Measurements from ENCODE around the gene SHMT2.
A peak's percentile ranks its signal among the peaks of the same experiment; 100 is the strongest.

Gene SHMT2

DNA sequence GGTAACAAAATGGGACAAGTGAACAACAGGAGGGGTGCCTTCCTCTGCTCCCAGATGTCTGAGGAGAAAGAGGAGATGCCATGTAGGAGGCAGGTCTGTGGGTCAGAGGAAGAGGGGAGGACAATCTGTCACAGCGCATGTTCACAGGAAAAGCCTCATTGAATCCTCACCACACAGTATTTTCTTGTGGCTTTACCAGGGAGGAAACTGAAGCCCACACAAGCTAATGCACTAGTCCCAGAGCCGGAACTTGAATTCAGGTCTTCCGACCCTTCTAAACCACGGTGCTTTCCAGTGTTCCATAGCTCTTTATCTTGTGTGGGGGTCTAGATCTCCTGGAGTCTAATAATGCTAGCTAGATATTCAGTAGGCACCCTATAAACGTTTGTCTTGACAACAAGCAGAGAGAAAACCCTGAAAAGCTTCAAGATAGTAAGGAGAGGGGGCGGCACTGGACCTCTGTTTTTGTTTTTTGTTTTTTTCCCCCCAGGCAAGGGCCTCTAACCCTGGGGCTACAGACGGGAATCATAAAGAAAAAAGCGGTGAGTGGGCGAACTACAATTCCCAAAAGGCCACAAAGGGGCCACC, 371 bp upstream of the SHMT2 start:
- no peak for DNase-seq

- DNase-seq, result no peak
Observed at GRCh38 chr12:57230381-57231155, 1.1 kb downstream of the SHMT2 start.

GRCh38 chr12:57231276-57232021, 1.9 kb downstream of the SHMT2 start:
- DNase-seq, result no peak

DNA sequence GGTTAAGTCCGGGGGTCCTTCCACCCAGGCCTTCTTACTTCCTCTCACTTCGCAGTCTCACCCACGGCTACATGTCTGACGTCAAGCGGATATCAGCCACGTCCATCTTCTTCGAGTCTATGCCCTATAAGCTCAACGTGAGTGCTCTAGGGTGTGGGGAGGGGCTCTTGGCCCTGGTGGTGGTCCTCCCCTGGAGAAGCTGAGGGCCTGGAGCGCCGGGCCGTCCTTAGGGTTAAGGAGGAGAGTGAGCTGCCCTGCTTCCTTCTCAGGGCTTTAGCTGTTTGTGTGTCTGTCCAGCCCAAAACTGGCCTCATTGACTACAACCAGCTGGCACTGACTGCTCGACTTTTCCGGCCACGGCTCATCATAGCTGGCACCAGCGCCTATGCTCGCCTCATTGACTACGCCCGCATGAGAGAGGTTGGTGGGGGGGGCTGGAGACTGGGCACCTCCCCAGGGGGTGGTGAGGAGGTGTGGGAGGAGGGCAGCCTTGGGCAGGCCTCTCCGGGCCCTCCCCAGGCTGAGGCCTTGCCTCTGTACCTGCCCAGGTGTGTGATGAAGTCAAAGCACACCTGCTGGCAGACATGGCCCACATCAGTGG, 2.7 kb downstream of the SHMT2 start:
- no peak for DNase-seq

GRCh38 chr12:57233357-57234232, 4.1 kb downstream of the SHMT2 start:
- DNase-seq, result no peak

DNA sequence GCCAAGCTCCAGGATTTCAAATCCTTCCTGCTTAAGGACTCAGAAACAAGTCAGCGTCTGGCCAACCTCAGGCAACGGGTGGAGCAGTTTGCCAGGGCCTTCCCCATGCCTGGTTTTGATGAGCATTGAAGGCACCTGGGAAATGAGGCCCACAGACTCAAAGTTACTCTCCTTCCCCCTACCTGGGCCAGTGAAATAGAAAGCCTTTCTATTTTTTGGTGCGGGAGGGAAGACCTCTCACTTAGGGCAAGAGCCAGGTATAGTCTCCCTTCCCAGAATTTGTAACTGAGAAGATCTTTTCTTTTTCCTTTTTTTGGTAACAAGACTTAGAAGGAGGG, 4.7 kb downstream of the SHMT2 start:
- no peak for DNase-seq

- DNase-seq, result no peak
Observed at GRCh38 chr12:57234571-57235016, 5.1 kb downstream of the SHMT2 start.

GRCh38 chr12:57235017-57235727, 5.7 kb downstream of the SHMT2 start:
- no peak for DNase-seq

DNA sequence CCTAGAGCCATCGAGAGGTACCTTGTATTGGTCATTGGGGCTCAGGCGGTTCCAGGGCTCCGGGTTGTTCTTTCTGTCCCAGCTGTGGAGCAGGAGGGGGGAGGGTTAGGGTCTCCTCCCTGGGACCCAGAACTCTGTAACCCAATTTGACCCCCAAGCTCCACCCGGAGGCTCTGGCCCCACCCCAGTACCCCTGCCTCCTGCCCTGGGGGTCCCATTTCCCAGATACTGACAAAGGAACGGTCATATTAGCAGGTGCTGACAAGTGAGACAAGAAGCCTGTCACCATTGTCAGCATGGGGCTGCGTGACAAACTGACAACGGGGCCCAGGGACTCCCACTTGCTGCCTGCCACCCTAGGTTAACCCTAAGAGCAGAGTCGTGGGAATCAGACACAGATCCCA, 6.2 kb downstream of the SHMT2 start:
- no peak for DNase-seq

- no peak for DNase-seq
Observed at GRCh38 chr12:57236201-57236924, 6.9 kb downstream of the SHMT2 start.

DNA sequence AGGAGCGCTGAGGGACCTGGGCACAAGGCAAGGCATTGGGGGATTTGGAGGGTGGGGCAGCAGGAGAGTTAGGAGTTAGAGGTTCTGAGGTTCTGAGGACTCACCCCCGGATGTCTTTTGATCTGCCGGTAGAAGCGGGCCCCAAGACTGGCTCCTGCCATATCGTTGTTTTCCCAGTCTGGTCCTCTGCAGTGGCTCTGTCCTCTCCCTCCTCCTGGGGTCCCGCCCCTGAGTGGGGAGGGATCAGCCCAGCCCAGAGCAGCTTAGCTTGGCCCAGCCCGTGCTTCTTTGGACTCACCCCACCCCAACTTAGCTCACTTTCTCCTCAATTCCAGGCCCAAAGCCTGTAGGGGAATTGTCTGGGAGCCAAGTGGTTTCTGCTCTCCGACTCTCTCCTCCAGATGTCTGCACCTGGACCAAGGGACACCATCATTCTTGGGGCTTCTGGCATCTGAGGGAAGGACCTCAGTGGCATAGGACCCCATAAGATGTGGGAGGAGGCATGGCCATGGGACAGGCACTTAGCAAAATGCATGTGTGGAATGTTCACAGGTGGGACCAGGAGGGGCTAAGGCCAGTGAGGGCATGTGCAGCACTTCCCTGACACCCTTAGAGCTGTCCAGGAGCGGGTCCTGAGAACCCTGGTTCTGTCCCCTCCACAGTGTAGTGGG, 7.5 kb downstream of the SHMT2 start:
- DNase-seq, result no peak

DNA sequence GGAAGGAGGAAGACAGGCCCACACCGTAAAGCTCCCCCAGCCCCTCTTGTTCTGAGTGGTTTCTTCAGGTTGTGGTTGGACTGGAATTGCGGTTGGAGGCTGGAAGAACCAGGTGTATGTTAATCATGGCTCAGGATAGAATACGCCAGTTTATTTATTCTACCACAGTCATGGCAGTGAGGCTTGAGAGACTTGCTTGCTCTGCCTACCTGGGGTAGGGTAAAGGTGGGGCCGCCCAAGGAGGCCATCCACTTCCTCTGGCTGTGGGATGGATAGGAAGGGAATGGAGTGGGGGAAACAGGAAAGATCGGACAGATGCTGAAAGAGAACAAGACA, 8.1 kb downstream of the SHMT2 start:
- DNase-seq, result no peak

DNA sequence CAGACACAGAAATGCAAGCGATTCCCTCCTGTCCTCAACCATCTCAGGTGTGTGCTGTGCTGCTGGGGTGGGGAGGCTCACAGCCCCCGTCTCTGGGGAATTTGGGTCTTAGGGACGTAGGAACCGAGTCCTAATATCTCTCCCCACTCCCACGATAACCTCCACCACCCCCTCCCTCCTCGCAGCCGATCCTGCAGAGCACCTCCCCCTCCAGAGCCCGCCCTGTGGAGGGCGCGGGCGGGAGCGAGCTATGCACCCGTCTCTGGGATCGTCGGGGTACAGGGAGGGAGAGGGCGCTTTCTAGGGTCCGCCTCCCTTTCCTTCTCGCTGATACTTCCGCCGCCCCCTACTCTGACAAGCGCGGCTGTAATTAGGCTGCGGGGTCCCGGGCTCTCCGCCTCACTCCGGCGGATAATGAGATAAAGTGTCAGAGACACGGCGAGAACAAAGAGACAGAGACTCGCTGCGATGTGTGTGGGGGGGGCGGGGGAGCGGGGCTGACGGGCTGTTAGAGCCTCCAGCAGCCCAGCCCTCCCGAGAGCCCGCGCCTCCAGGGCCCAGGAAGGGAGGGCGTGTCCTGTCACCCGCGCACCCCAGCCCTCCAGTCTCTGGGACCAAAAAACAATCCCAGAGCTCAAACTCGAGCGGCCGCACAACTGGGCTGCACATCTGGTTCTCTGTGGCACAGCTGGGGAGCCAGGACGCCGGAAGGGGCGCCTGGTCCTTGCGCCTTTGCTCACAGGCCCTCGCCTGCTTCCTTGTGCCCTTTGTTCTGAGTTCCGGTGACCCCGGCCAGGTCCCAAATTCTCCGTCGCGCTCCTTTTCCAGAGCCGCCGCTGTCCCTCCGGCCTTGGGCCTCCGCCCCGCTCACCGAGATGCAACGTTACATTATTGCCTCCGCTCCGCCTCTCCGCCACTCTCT, 8.7 kb downstream of the SHMT2 start:
- DNase-seq, result peak; percentile 50

- DNase-seq, result peak; percentile 90
Observed at GRCh38 chr12:57238854-57239554, 9.5 kb downstream of the SHMT2 start.

DNA sequence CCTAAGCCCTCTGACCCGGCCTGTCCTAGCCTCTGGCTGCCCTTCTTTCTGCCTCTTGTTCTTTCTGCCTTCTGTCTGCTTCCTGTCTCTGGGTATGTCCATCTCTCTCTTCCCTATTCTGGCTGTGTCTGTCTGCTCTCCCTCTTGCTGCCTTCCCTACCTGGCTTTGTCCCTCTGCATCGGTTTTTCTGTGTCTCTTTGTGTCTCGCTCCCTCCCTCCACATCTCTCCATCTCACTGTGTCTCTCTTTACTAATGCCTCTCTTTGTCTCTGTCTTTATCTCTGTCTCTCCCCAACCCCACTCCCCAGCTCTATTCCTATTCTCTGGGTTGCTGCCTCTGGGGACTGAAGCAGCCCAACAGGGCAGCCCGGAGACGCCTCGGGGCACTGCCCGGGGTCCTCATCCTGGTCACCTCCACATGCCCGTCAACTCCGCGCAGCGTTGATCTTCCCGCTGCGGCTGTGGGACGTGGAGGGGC, 10.1 kb downstream of the SHMT2 start:
- DNase-seq, result no peak

DNA sequence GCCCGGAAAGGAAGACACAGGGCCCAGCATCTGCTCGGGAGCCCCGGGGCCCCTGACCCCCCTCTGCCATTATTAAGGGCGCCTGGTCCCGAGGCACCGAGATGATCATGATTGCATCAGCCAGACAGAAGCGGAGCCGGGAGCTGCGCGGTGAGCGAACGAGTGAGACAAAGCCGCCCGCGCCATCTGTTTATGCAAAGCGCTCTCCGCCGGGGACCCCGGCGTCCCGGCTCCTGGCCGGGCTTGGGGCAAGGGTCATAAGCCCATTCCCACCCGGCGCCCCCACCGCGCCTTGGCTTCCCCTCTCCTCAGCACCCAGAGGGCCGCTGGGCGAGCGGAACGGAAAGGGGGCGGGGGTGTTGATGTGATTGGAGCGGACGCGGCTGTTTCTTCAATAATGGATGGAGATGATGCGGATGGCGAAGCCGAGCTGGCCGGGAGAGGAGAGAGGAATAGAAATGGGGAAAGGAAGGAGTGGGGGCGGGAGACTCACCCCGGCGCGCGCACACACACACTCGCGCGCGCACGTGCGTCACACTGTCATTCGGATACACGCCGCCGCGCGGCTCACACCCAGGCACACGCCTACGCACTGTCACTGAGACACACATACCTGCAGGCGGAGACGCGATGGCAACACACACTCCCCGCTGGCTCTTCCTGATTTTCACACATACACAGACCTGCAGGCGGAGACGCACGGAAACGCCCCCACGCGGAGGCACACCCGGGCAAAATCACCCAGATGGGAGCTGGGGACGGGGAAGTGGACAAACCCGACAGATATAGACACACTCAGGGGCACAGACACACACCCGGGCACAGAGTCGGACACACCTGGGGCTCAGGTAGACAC, 10.8 kb downstream of the SHMT2 start:
- DNase-seq, result peak; percentile 67

DNA sequence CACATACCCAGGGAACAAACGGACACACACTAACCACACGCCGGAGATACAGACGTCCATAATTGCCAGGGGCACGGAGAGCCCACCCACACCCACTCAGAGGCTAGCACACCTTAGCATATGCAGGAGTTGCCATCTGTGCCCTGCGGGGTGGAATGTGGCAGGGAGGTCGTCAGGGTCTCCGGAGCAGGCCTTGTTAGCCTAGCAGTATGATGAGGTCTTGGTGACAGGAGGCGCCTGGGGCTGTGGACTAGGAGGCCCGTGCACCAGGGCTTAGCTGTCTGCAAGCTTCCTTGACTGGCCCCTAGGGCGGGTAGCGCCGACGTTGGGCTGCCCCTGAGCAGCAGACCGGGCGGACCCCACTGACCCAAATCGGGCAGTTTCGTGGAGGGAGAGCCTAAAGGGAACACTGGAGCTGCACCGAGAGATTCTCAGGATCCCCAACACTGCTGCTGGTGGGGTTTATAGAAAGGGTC, 11.5 kb downstream of the SHMT2 start:
- DNase-seq, result peak; percentile 50
